ENCODE results near the gene MGAT5. TPM values are rescaled to one million over a fixed set of nuclear protein-coding genes. Genes with fewer than 3 reads are reported as not detected.
A peak's percentile ranks its signal among the peaks of the same experiment; 100 is the strongest.

Gene MGAT5
- total RNA-seq, 1 experiment from 2014 or later = 25.4 TPM

DNA sequence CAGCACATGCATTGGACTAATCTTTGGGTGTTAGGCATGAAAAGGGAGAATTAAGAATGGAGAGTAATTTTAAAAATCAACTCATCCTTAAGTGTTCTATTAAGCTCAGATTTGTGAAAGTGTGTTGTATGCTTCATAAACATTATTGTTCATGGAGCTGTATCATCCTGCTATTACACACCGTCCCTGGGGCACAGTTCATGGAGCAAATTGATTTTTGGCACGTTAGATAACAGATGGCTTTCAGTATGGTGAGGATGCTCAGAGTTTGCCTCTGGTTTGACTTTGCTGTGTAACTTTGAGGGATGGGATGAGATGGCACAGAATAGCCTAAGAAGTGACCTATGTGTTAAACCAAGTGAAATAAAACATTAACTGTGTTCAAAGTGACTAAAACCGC is 97.1 kb downstream of the MGAT5 start:
- H3K27me3 ChIP-seq (ENCODE audit: control insufficient read depth, insufficient read depth, low read length) = no peaks in the 10 kb centered on the region
- no peak overlapping the region for H3K4me3 ChIP-seq (ENCODE audit: insufficient read depth, low read depth, low read length)
- no peak for DNase-seq
- H3K36me3 ChIP-seq (replicated peaks; ENCODE audit: control insufficient read depth, insufficient read depth, low read length) = no peaks in the 10 kb centered on the region

DNA sequence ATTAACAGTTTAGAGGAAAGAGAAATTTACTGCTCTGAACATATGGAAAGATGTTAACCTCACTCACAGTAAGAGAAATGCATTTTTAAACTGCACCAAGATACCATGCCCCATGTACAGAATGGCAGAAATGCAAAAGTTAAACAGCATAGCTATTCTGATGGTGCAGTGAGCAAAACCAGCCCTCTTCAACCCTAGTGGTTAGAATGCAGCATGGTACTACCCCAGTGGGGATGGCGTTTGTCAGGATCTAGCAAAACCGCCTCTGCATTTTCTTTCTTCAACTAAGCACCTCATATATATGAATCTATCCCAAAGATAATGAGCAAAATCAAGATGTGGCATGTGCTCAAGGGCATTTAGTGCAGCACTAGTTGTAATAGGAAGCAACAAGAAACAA is 98.0 kb downstream of the MGAT5 start:
- DNase-seq = no peak
- no peaks in the 10 kb centered on the region for H3K36me3 ChIP-seq (replicated peaks; ENCODE audit: control insufficient read depth, insufficient read depth, low read length)
- no peaks in the 10 kb centered on the region for H3K27me3 ChIP-seq (ENCODE audit: control insufficient read depth, insufficient read depth, low read length)
- H3K4me3 ChIP-seq (ENCODE audit: insufficient read depth, low read depth, low read length) = no peak overlapping the region

DNA sequence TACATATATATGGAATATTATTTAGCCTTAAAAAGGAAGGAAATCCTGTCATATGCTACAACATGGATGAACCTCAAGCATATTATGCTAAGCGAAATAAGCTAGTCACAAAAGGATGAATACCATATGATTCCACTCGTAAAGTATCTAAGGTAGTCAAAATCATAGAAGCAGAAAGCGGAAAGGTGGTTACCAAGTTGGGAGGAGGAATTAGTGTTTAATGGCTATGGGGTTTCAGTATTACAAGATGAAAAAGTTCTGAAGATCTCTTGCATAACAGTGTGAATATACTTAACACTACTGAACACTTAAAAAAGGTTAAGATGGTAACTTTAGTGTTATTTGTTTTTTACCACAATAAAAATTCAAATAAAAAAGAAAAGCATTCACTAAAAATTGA is 99.0 kb downstream of the MGAT5 start:
- H3K36me3 ChIP-seq (replicated peaks; ENCODE audit: control insufficient read depth, insufficient read depth, low read length) = no peaks in the 10 kb centered on the region
- no peaks in the 10 kb centered on the region for H3K27me3 ChIP-seq (ENCODE audit: control insufficient read depth, insufficient read depth, low read length)
- H3K4me3 ChIP-seq (ENCODE audit: insufficient read depth, low read depth, low read length) = no peak overlapping the region
- DNase-seq = no peak

DNA sequence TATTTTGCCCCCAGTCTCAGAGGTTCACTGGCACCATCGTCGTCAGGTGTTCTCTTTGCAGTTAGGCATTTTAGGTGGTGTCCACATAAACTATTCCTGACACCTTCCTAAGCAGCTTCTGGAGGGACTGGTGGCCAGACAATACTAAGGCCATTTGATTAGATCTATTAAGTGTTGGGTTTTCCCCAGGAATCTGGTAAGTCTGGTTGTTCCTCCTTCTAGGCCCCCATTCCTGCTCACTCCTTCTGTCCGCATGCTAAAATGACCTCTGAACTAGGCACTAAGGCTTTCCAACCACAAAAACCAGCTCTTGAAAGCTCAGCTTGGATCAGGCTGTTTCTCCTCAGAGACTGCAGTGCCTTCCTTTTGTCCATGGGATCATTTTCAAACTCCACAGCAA is 100.7 kb downstream of the MGAT5 start:
- Histone ChIP-seq H3K27me3 (ENCODE audit: control insufficient read depth, insufficient read depth, low read length) (no peaks in the 10 kb centered on the region), H3K36me3 (replicated peaks; ENCODE audit: control insufficient read depth, insufficient read depth, low read length) (no peaks in the 10 kb centered on the region), H3K4me3 (ENCODE audit: insufficient read depth, low read depth, low read length) (no peak overlapping the region)
- no peak for DNase-seq

DNA sequence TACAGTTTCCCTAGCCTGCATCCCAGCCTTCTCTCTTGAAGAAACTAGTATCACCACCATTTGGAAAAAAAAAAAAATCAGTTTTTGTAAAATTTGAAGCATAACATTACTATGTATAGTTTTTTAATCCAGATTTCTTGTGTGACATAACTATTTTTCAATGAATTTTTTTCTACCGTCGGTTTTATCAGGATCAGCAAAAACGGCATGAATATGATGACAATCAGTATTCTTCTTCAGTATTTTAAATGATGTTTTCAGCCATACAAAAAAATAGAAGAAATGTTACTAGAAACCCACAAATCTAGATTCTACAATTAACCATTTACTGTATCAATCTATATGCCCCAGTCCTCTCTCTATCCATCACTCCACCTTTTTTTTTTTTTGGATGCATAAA is 103.9 kb downstream of the MGAT5 start:
- Histone ChIP-seq H3K27me3 (ENCODE audit: control insufficient read depth, insufficient read depth, low read length) (no peaks in the 10 kb centered on the region), H3K36me3 (replicated peaks; ENCODE audit: control insufficient read depth, insufficient read depth, low read length) (no peaks in the 10 kb centered on the region; the same call in 1 of the 2 replicates), H3K4me3 (ENCODE audit: insufficient read depth, low read depth, low read length) (no peak overlapping the region)
- DNase-seq = no peak

DNA sequence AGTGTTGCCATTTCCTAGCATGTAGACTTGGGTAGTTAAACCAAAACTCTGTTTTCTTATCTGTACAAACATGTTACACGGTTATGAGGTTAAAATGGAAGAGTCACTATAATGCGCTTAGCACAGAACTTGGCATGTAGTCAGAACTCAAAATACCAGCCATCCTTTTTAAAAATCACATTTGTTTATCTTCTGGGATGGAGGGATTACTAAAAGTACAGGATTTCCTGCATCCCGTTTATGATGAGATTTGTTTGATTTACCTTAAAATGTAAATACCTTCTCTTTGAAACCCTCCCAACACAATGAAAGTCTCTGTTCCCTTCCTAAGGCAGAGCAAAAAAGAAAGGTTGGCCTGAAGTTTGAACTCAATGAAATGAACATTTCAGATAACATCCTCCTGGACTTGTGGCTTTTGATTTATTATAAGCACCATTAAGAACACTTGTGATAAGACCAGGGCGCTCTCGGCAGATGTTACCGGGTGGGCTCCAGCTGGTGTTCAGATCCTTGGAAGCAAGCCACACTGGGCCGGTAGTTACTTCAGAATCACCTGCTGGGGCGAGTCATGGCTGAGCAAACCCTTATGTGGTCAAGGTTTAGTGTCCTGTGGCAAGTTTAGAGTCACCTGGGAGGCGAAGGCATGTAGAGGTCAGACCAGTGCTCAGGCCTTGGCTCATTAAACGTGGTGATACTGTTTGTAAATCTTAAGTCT is 105.7 kb downstream of the MGAT5 start:
- Histone ChIP-seq H3K4me3 (ENCODE audit: insufficient read depth, low read depth, low read length) (no peak overlapping the region), H3K36me3 (replicated peaks; ENCODE audit: control insufficient read depth, insufficient read depth, low read length) (no peaks in the 10 kb centered on the region; the same call in 1 of the 2 replicates), H3K27me3 (ENCODE audit: control insufficient read depth, insufficient read depth, low read length) (no peaks in the 10 kb centered on the region)
- DNase-seq = no peak

DNA sequence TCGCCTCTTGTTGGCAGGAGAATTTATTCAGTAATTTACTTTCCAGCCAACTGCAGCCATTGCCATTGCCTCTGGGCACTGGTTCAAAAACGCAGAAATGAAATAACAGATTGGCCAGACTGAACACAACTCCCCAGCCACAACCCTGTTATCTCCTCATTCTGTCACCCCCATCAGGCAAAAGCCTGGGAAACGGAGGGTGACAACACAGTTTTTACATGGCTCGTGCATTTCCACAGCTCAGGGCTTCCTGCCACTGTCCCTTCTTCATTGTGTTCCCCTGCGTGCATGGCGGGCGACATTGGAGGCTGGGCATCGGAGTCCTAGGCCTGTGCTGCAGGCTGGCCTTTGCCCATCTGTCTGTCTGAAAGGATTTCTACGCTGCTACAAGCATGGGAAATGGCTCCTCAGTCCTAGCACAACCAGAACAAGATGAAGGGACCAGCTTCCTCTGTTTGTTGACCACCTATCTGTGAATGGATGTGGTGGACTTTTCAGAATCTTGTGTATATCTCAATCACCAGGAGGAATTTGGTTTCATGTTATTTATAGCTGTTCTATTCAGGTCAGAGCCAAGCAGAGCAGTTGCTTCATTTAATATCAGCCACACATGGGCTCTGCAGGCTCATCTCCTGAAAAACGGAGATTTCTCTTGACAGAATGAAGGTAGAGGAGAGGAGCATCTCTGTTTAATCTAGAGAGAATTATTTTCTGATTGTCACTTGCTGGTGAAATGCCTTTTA is 107.0 kb downstream of the MGAT5 start:
- no peak for DNase-seq
- Histone ChIP-seq H3K36me3 (replicated peaks; ENCODE audit: control insufficient read depth, insufficient read depth, low read length) (no peaks in the 10 kb centered on the region; the same call in 1 of the 2 replicates), H3K4me3 (ENCODE audit: insufficient read depth, low read depth, low read length) (no peak overlapping the region), H3K27me3 (ENCODE audit: control insufficient read depth, insufficient read depth, low read length) (no peaks in the 10 kb centered on the region)

DNA sequence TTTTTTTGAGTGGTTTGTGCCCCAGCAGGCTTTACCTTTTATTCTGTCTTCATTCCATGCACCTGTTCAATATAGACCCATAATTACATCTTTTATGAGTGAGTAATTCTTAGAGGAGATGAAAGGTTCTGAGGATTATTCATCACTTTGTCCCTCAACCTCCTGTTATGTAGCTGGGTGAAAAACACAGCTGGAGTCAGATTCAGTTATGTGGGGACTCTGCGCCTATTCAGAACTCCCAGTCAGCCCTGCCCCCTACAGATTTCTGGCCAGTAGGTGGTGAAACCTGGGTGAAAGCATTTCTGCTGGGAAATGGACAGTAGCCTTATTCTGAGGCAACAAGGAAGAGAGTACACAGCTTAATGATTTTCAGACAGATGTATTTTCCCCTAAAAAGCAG is 107.8 kb downstream of the MGAT5 start:
- Histone ChIP-seq H3K36me3 (replicated peaks; ENCODE audit: control insufficient read depth, insufficient read depth, low read length) (no peaks in the 10 kb centered on the region; the same call in 1 of the 2 replicates), H3K27me3 (ENCODE audit: control insufficient read depth, insufficient read depth, low read length) (no peaks in the 10 kb centered on the region), H3K4me3 (ENCODE audit: insufficient read depth, low read depth, low read length) (no peak overlapping the region)
- no peak for DNase-seq

DNA sequence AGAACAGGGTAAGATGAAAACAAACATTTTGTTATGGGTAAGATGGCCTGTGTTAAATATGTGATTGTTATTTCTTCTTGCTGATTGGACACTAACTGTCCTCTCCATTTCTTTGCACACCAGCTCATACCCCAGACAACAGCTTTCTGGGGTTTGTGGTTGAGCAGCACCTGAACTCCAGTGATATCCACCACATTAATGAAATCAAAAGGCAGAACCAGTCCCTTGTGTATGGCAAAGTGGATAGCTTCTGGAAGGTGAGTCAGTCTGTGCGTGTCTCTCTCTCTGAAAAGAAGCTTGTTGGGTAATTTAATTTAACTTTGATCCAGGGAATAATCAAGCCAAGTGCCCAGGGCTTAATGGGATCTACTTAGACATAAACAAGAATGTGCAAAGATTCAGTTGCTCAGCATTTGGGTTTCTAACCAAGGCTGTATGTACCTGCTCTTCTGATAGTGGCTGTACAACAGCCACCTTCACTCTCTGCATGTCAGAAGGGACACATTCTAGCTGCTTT is 108.3 kb downstream of the MGAT5 start:
- H3K4me3 ChIP-seq (ENCODE audit: insufficient read depth, low read depth, low read length) = no peak overlapping the region
- H3K36me3 ChIP-seq (replicated peaks; ENCODE audit: control insufficient read depth, insufficient read depth, low read length) = no peaks in the 10 kb centered on the region; the same call in 1 of the 2 replicates
- H3K27me3 ChIP-seq (ENCODE audit: control insufficient read depth, insufficient read depth, low read length) = no peaks in the 10 kb centered on the region
- DNase-seq = no peak

DNA sequence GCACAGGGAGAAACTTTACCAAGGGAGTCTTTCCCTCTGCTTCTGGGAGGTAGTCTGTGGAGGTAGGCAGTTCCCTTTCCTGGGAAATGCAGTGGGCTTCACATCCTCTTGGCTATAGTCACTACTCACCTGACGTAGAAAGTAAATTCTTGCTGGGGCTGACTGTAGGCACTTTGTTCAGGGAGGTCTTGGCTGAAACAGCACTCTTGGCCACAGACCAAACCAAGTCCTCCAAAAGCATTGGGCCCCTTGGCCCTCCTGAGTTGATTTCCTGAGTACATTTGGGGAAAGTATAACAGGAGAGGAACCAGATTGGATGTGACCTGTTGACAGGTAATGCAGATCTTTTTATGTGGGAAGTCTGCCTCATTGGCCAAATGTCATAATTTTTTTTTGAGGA is 108.9 kb downstream of the MGAT5 start:
- Histone ChIP-seq H3K4me3 (ENCODE audit: insufficient read depth, low read depth, low read length) (no peak overlapping the region), H3K27me3 (ENCODE audit: control insufficient read depth, insufficient read depth, low read length) (no peaks in the 10 kb centered on the region), H3K36me3 (replicated peaks; ENCODE audit: control insufficient read depth, insufficient read depth, low read length) (no peaks in the 10 kb centered on the region; the same call in 1 of the 2 replicates)
- DNase-seq = no peak

DNA sequence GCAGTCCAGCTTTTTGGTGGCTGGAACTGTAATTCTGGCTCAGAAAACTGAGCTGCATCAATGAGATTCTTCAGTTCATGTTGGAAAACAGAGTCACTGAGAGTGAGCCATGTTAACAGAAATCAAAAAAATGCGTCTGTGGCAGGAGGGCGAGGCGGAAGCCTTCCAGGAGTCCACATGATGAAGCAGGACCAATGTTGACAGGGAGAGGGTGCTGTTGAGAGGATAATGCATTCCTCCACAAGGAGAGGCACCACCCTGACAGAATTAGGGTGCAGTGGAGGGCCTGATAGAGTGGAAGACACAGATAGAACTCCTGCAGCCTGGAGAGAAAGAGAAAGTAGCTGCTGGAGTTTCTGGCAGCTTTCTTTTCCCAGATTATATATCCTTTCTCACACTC is 111.5 kb downstream of the MGAT5 start:
- Histone ChIP-seq H3K4me3 (ENCODE audit: insufficient read depth, low read depth, low read length) (no peak overlapping the region), H3K27me3 (ENCODE audit: control insufficient read depth, insufficient read depth, low read length) (no peaks in the 10 kb centered on the region), H3K36me3 (replicated peaks; ENCODE audit: control insufficient read depth, insufficient read depth, low read length) (no peaks in the 10 kb centered on the region; the same call in 1 of the 2 replicates)
- DNase-seq = peak; percentile 59

DNA sequence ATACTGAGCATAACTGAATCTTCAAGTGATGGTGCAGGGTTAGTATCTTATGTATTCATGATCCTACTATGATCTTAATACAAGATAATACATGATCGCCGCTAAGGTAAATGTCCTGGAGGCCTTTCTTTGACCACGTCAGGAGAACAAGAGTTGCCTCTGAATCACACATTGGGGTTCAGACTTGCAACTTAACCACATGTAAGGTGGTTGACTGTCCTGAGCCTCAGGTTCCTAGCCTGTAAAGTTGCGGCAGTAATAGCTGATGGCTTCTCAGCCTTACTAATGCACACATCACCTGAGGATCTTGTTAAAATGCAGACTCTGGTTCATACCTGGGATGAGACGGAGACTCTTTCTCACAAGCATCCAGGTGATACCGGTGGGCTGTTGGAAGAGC is 112.5 kb downstream of the MGAT5 start:
- no peaks in the 10 kb centered on the region; the same call in 1 of the 2 replicates for H3K36me3 ChIP-seq (replicated peaks; ENCODE audit: control insufficient read depth, insufficient read depth, low read length)
- DNase-seq = no peak
- H3K27me3 ChIP-seq (ENCODE audit: control insufficient read depth, insufficient read depth, low read length) = no peaks in the 10 kb centered on the region
- H3K4me3 ChIP-seq (ENCODE audit: insufficient read depth, low read depth, low read length) = no peak overlapping the region

DNA sequence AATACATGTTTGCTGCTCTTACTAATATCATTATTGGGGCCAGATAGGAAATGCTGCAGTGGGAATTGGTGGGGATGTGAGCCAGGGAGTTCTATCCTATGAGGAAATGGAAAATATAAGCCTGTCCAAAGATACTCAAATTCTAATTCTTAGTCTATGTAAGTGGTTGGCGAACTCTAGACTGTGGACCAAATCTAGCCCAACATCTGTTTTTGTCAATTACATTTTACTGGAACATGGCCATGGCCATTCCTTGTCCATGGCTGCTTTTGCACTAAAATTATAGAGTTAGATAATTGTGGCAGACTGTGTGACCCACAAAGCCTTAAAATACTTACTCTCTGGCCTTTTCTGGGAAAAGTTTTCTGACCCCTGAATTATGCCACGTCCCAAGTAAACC is 113.3 kb downstream of the MGAT5 start:
- Histone ChIP-seq H3K36me3 (replicated peaks; ENCODE audit: control insufficient read depth, insufficient read depth, low read length) (no peaks in the 10 kb centered on the region; the same call in 1 of the 2 replicates), H3K4me3 (ENCODE audit: insufficient read depth, low read depth, low read length) (no peak overlapping the region), H3K27me3 (ENCODE audit: control insufficient read depth, insufficient read depth, low read length) (no peaks in the 10 kb centered on the region)
- DNase-seq = no peak

DNA sequence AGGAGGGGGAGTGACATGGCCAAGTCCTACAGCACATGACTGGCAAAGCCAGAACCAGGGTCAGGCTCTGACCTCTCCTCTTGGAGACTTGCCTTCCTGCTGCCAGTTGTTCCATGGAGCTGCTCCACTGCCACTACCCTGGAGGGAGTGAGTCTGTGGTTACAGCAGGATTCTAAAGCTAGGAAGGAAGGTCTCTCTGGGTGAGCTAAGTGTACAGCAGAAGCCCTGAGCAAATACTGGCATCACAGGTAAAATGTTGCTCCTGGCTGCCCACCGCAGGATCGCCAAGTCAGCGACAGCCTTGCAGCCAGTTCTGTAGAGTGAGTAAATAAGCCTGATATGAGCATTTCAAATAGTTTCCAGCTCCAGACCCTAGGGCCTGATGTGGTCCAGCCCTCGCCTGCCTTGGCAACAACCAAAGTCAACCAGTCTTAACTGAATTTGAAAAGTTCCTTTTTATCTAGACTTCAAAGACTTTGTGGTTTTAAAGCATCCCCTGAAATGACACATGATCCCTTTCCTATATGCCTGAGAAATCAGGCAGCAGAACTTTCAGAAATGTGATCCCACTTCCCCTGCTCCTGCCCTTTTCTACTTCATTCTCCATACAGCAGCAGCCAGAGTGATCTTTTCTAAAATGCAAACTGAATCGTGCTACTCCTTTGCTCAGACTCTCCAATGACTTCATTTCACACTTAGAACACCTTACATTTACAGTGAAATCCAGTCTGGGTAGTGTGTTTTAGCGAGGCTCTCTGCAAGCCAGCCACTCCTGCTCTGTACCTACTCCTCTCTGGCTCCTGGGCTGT is 114.3 kb downstream of the MGAT5 start:
- no peaks in the 10 kb centered on the region for H3K36me3 ChIP-seq (replicated peaks; ENCODE audit: control insufficient read depth, insufficient read depth, low read length)
- no peak overlapping the region for H3K4me3 ChIP-seq (ENCODE audit: insufficient read depth, low read depth, low read length)
- DNase-seq = no peak
- no peaks in the 10 kb centered on the region for H3K27me3 ChIP-seq (ENCODE audit: control insufficient read depth, insufficient read depth, low read length)

All from H7 (cell line).